Measurements from ENCODE around the gene PLA2R1. TPM values are rescaled to one million over a fixed set of nuclear protein-coding genes. Genes with fewer than 3 reads are reported as not detected.

PLA2R1 gene
- total and polyA plus RNA-seq, 10 of the 15 experiments (the other 5 are each of a cell fraction or from before 2014, with no cell fraction given): 0.01 to 0.05 (median 0.02) TPM; not detected in 6

DNA sequence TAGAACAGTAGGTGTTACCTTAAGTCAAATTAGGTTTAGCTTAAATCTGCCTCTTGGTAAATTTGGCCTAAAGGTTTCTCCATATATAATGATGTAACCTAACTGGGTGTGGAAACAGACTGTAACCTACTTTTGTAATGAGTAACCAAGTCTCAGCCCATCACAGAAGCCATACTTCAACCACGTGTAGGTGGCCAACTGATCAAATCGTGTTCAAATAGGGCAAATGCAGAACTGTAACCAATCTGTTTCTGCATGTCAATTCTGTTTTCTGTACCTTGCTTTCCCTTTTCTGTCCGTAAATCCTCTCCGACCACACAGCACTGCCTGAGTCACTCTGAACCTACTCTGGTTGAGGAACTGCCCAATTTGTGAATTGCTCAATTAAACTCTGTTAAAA lies 34.0 kb upstream of the PLA2R1 start:
- in situ Hi-C loops (cut with MboI): no loop called here
- peak; percentile 78 for FAIRE-seq
- TF ChIP-seq BCL11A (IDR thresholded peaks at IDR 0.05; ENCODE audit: low read depth, low read length) (0 out of 2 replicates have a peak, but pooled peaks have one; percentile 26), NFIC (IDR thresholded peaks at IDR 0.05; ENCODE audit: low read depth, low read length) (no peak), NFYA (IDR thresholded peaks at IDR 0.05; ENCODE audit: borderline replicate concordance, low read depth, low read length) (no peak), SIN3A (IDR thresholded peaks at IDR 0.05; ENCODE audit: low read depth, low read length) (no peak), SRF (IDR thresholded peaks at IDR 0.05; ENCODE audit: low read depth in 2 of 2, low read length in 2 of 2) (no peak), NFYB (IDR thresholded peaks at IDR 0.05; ENCODE audit: insufficient read depth, low read depth, low read length) (0 out of 2 replicates have a peak, but pooled peaks have one; percentile 31), KAT2A (conservative IDR thresholded peaks at IDR 0.05; ENCODE audit: control insufficient read depth, low read depth, low read length) (no peak), NBN (IDR thresholded peaks at IDR 0.05) (no peak), FOS (IDR thresholded peaks at IDR 0.05; ENCODE audit: borderline replicate concordance, extremely low read depth, insufficient read length) (no peak), RAD51 (IDR thresholded peaks at IDR 0.05) (peak; percentile 20; the same call in 1 of the 2 replicates), FOXK2 (IDR thresholded peaks at IDR 0.05) (no peak)
- TF ChIP-seq, protein P1, sequence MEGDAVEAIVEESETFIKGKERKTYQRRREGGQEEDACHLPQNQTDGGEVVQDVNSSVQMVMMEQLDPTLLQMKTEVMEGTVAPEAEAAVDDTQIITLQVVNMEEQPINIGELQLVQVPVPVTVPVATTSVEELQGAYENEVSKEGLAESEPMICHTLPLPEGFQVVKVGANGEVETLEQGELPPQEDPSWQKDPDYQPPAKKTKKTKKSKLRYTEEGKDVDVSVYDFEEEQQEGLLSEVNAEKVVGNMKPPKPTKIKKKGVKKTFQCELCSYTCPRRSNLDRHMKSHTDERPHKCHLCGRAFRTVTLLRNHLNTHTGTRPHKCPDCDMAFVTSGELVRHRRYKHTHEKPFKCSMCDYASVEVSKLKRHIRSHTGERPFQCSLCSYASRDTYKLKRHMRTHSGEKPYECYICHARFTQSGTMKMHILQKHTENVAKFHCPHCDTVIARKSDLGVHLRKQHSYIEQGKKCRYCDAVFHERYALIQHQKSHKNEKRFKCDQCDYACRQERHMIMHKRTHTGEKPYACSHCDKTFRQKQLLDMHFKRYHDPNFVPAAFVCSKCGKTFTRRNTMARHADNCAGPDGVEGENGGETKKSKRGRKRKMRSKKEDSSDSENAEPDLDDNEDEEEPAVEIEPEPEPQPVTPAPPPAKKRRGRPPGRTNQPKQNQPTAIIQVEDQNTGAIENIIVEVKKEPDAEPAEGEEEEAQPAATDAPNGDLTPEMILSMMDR (IDR thresholded peaks at IDR 0.05 in 2 of 3, conservative IDR thresholded peaks at IDR 0.05 in 1 of 3; ENCODE audit: control insufficient read depth in 2 of 3, extremely low read depth in 1 of 3, insufficient read depth in 1 of 3, low read depth in 3 of 3, low read length in 3 of 3): no peak
- TF ChIP-seq, protein P2, sequence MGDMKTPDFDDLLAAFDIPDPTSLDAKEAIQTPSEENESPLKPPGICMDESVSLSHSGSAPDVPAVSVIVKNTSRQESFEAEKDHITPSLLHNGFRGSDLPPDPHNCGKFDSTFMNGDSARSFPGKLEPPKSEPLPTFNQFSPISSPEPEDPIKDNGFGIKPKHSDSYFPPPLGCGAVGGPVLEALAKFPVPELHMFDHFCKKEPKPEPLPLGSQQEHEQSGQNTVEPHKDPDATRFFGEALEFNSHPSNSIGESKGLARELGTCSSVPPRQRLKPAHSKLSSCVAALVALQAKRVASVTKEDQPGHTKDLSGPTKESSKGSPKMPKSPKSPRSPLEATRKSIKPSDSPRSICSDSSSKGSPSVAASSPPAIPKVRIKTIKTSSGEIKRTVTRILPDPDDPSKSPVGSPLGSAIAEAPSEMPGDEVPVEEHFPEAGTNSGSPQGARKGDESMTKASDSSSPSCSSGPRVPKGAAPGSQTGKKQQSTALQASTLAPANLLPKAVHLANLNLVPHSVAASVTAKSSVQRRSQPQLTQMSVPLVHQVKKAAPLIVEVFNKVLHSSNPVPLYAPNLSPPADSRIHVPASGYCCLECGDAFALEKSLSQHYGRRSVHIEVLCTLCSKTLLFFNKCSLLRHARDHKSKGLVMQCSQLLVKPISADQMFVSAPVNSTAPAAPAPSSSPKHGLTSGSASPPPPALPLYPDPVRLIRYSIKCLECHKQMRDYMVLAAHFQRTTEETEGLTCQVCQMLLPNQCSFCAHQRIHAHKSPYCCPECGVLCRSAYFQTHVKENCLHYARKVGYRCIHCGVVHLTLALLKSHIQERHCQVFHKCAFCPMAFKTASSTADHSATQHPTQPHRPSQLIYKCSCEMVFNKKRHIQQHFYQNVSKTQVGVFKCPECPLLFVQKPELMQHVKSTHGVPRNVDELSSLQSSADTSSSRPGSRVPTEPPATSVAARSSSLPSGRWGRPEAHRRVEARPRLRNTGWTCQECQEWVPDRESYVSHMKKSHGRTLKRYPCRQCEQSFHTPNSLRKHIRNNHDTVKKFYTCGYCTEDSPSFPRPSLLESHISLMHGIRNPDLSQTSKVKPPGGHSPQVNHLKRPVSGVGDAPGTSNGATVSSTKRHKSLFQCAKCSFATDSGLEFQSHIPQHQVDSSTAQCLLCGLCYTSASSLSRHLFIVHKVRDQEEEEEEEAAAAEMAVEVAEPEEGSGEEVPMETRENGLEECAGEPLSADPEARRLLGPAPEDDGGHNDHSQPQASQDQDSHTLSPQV (IDR thresholded peaks at IDR 0.05): no peak
- TF ChIP-seq, protein P3, sequence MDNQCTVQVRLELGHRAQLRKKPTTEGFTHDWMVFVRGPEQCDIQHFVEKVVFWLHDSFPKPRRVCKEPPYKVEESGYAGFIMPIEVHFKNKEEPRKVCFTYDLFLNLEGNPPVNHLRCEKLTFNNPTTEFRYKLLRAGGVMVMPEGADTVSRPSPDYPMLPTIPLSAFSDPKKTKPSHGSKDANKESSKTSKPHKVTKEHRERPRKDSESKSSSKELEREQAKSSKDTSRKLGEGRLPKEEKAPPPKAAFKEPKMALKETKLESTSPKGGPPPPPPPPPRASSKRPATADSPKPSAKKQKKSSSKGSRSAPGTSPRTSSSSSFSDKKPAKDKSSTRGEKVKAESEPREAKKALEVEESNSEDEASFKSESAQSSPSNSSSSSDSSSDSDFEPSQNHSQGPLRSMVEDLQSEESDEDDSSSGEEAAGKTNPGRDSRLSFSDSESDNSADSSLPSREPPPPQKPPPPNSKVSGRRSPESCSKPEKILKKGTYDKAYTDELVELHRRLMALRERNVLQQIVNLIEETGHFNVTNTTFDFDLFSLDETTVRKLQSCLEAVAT (IDR thresholded peaks at IDR 0.05): no peak

More for the DNA sequence above, 34.0 kb upstream of the PLA2R1 start:
- no peak overlapping the region for H3K27ac ChIP-seq (ENCODE audit: control insufficient read depth, insufficient read depth)
- BruUV-seq (replicated peaks): no TSS peak
- ATAC-seq (peak; percentile 89), DNase-seq (ENCODE audit: low read depth, low spot score) (no peak)
- no peaks in the 10 kb centered on the region for H3K4me1 ChIP-seq (ENCODE audit: control insufficient read depth, insufficient read depth, low read length)
- no peaks in the 10 kb centered on the region for H3K36me3 ChIP-seq (ENCODE audit: control insufficient read depth in 2 of 2, insufficient read depth in 2 of 2, low read length in 1 of 2)
- H3K4me3 ChIP-seq: no peak overlapping the region
- intact Hi-C loops (cut with micrococcal nuclease; ENCODE audit: unreplicated experiment): no loop called here
- ChIA-PET RAD21 (ENCODE audit: unreplicated experiment) (interaction anchor here (1.4 kb wide), 1 partner anchor 114 kb away, joined by 3 read pairs; no protein-coding TSS in a partner anchor), POLR2A (no interaction called here), CTCF (interaction anchor here (0.6 to 1.7 kb wide), 9 partner anchors 10 to 898 kb away, joined by 3 to 8 read pairs (median 3); no protein-coding TSS in a partner anchor), SMC1A (ENCODE audit: uncharacterized antibody, unreplicated experiment) (interaction anchor here (0.6 to 1.5 kb wide), 6 partner anchors 9 to 438 kb away, joined by 3 to 5 read pairs (median 3); no protein-coding TSS in a partner anchor)
- no peak overlapping the region for H3K9ac ChIP-seq (ENCODE audit: control insufficient read depth, insufficient read depth, low read length)
- 0% methylated on average over 4 of the region's 4 CpGs for WGBS (ENCODE audit: insufficient coverage, insufficient replicate concordance, low lambda C conversion rate, missing lambda C conversion rate)
- no peaks in the 10 kb centered on the region for H3K79me2 ChIP-seq (ENCODE audit: control insufficient read depth, insufficient read depth, low read length)
- 0 out of 2 replicates have a peak overlapping the region, but pooled peaks have one; percentile 9 for H3K4me2 ChIP-seq (ENCODE audit: control insufficient read depth, insufficient read depth)
- no peak overlapping the region for H2AFZ ChIP-seq (ENCODE audit: control insufficient read depth, low read depth, low read length)
- H3K27me3 ChIP-seq (replicated peaks in 1 of 2; ENCODE audit: control insufficient read depth in 2 of 2, insufficient read depth in 2 of 2, low read length in 1 of 2): no peaks in the 10 kb centered on the region
- H4K20me1 ChIP-seq (ENCODE audit: control insufficient read depth, insufficient read depth): no peaks in the 10 kb centered on the region
- H3K9me3 ChIP-seq (replicated peaks; ENCODE audit: control insufficient read depth, insufficient read depth, low read length): no peaks in the 10 kb centered on the region; the same call in 2 of the 3 replicates
